HuH-7 (cell line): ENCODE data around the gene KRT75.
"Not testable (repeated sequence)": the region's sequence is repeated elsewhere in the genome, so short reads cannot be mapped to it uniquely, and the experiment has no call there.

ENCODE experiments used
- DNase-seq: peaks from one replicate; pipeline ENCODE4 v3.0.0; 2011; ENCODE audit warnings: low spot score

Gene KRT75

DNA sequence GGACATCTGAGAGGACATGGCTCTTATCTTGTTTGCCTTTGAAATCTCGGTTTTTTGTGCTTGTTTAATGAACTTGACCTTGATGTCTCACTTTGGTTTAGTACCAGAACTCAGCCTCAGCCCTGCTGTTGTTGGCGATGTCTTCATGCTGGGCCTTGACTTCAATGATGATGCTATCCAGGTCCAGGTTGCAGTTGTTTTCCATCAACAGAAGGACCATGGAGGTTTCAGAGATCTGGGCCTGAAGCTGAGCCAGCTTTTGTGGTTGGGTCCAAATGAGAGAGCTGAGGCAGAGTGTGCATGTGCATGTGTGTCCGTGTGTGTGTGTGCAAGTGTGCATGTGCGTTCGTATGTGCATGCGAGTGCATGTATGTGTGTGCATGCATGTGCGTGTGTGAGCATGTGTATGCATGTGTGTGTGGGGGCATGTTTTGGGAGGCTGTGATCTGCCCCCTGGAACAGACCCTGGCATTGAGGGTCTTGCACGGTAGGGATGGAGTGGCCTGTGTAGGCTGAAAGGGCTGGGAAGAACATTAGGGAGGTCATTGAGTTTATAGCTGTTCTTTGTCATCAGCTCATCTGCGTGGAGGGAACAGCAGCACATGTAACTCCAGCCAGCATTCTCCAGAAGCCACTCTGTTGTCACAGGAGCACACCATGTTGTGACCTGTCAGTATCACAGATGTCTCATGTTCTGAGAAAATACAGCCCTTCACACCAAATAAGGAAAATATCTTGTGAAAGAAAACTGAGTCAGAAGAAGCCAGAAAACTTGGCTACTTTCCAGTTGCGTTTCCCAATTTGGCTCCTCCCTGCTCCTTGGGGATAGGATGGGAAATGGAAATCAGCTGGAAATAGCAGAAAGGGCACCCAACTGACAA is 18.1 kb downstream of the KRT75 start:
- DNase-seq: no peak

DNA sequence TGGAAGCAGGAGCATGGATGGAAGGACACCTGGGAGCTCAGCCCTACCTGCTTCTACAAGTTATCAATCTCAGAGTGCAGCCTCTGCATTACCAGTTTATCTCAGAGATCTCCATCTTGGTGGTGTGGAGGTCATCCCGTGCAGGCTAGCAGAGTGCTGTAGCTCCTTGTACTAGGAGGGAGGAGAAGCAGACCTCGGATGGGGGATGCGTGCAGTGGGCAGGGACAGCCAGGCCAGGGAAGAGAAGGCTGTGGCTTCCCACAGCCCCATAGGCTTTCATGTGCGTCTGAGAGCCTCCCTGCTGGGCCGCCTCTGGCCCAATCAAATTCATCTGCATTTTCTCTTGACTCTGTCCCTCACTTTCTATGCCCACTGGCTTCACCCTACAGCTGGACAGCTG is 19.2 kb downstream of the KRT75 start:
- DNase-seq: no peak

DNA sequence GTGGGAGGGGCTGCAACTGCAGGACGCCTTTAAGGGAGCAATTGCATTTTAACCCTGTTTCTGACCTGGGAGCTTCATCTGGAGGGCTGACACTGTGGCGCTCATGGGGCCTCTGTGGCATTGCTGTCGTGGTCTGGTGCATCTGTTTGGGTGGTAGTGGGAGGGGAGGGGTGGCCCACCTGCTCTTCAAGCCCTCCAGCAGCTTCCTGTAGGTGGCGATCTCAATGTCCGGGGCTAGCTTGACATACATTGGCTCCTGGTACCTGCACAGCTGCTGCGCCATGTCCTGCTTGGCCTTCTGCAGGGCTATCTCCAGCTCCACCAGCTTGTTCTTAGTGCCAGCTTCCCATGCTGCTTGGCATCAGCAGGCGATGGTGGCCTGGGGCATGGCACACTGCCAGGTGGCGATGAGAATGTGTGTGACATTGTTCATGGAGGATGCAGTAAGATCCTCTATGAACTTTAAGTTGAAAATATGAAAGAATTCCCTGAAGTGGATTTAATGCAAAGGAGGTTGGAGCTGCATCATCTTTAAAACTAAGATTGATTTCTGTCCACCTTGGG is 20.3 kb downstream of the KRT75 start:
- no peak for DNase-seq

- no peak for DNase-seq
Measured at GRCh38 chr12:52413202-52413601, 21.0 kb downstream of the KRT75 start.

- no peak for DNase-seq
Measured at GRCh38 chr12:52411815-52412214, 22.4 kb downstream of the KRT75 start.

DNA sequence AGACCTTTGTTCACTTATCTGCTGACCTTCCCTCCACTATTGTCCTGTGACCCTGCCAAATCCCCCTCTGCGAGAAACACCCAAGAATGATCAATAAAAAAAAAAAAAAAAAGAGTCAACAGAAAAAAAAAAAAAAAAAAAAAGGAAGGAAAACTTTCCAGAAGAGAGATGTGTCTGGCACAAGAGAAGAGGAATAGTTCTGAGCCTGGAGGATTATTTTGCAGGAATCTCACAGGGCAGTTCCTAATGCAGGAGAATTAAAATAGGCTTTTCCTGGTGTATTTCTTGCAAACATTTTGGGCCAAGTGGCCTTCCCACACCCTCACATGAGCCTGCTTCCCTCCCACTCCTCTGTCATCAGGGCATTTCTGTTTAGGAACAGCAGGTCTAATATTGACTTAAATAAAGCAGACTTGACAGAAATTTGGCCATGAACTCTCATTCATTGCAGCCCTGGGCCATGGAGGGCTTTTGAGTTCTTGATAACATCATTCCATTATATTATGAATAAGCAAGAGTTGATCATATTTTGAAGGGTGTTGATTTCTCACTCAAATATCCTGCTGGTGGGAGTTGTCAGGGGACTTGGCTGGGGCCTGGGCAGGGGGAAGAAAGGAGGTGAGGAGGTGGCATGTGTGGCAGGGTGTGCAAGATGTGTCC is 23.5 kb downstream of the KRT75 start:
- DNase-seq: not testable (repeated sequence)

DNA sequence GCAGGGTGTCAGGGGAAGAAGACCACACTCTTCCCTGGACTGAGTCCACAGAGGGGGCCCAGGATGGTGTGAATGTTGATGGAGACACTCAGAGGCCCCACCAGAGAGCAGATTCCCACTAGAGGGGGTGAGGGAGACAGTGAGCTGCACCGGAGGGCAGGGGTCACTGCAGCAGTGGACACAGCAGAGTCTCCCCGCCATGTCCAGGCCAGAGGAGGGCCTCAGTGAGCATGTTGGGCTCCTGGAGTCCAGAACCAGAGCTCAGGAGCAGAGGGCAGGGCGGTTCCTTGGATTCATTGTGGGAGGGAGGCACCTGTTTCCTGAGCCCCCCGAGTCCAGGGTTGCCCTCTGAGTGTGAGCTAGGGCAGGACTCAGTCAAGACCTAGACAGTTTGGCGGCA is 26.3 kb downstream of the KRT75 start:
- no peak for DNase-seq

DNA sequence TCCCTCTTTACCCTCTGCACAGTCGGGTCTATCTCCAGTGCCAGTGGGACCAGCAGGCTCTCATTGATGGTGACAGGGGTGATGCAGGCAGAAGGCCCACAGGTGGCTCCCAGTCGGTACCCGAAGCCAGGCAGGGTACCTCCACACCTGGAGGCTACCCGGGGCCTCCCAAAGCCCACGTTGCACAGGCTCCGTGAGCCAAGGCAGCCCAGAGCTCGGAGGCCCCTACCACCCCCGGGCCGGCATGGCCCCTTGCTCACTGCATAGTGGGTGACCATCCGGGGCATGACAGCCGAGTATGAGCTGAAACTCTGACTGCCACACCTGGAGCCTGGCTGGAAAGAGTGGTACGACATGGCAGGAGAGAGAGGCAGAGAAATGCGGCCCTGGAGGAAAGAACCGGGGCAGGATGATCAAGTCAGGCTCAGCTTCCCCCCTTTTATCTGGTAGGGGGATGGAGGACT is 28.2 kb downstream of the KRT75 start, which contains the start of gene KRT82:
Gene KRT82 (minus strand): TSS at position 414 of the 464 bp plus-strand sequence. CDS start 58 bp downstream, at position 356.
- DNase-seq: no peak

GRCh38 chr12:52404951-52405350 is 29.2 kb downstream of the KRT75 start:
- no peak for DNase-seq

DNA sequence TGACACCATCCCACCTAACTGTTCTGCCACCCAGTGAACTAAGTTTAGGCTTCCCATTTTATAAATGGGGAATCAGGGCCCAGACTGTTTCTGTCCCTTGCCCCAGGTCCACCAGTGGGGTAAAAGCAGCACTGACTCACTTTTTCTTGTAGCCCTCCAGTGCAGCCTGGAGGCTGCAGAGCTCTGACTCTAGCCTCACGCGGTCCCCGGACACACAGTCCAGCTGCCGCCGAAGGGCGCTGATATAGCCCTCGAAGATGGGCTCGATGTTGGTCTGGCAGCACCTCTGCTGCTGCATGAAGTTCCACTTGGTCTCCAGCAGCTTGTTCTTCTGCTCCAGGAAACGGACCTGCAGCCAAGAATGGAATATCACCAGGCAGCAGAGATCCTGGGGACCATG is 30.6 kb downstream of the KRT75 start:
- DNase-seq: no peak

GRCh38 chr12:52402873-52403540 is 31.2 kb downstream of the KRT75 start:
- DNase-seq: no peak

- DNase-seq: no peak
Measured at GRCh38 chr12:52402377-52402776, 31.8 kb downstream of the KRT75 start.

GRCh38 chr12:52401926-52402325 is 32.2 kb downstream of the KRT75 start:
- no peak for DNase-seq

DNA sequence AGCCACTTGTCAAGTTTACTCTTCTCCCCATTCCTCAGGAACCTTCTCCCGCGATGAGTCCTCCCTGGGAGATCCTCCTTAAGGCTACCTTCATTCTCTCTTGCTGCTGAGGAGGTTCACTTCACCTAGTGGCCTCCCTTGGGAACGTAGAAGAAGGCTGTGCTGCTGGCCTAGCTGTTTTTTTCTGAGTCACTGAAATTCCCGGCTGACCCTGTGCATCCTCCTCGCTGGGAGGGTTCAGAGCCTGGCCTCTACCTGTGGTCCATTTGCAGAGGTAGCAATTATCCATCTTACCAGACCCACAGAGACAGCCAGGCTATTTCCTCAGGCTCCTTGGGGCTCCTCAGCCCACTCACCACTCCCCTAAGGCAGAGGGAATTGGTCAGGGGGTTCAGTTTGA is 32.6 kb downstream of the KRT75 start:
- no peak for DNase-seq

DNA sequence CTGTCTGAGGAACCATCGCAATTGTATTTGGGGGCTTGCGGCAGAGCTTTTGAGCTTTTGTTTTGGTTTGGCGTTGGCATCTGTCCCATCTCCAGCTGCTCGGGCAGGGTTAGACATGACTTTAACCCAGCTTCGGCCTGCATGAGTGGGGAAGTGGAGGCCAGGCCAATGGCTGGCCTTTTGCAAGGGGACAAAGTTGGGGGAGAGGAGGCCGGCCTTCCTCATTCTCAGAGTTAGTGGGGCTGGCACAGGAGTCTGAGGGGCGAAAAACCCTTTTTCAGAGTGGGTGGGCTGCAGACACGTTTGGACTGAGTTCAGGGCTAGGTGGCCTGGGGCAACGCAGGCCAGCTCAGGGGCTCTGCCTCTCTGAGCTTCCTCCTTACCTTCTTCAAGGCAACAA is 33.3 kb downstream of the KRT75 start:
- DNase-seq: no peak

GRCh38 chr12:52399756-52400155 is 34.4 kb downstream of the KRT75 start:
- no peak for DNase-seq

- no peak for DNase-seq
Measured at GRCh38 chr12:52398176-52398575, 36.0 kb downstream of the KRT75 start.

DNA sequence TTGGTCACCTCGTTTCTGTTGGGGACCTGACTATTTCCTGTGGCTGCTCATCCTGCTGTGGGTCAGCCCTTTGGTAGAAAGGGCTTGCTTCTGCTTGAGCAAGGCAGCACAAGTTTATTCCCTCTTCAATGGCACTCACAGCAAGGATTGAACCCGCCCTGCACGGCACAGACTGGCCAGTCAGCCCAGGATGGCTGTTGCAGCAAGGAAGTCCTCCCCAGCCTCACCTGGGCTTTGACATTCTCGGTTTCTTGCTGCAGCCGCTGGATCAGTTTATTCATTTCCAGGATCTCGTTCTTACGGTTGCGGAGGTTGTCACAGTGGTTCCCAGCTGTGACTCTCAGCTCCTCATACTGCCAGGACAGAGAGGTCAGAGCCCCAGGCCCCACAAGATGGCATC is 37.5 kb downstream of the KRT75 start:
- DNase-seq: no peak

DNA sequence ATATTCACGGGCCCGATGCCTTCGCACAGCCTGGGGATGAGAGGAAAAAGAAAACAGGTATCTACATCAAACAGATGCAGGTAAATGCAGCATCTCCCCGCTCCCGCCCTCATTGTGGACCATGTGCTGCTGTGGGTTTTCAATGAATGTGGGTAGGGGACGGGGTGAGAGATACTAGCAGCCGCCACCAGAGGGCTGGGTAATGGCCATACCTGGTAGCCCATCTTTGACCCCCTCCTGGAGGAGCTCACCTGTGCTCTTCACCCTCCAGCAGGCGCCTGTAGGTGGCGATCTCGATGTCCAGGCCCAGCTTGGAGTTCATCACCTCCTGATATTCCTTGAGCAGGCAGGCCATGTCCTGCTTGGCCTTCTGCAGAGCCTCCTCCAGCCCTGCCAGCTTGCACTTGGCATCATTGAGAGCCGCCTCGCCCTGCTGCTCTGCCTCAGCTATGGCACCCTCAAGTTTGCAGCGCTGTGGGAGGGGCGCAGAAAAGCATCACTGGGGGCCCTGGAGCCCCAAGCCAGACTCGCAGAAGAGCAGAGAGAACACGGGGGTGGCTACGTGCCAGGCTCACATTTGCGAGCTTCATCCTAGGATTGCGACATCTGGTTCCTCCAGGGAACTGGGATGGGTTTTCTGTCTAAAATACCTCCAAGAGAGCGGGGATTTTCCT is 38.3 kb downstream of the KRT75 start:
- DNase-seq: peak; percentile 62

DNA sequence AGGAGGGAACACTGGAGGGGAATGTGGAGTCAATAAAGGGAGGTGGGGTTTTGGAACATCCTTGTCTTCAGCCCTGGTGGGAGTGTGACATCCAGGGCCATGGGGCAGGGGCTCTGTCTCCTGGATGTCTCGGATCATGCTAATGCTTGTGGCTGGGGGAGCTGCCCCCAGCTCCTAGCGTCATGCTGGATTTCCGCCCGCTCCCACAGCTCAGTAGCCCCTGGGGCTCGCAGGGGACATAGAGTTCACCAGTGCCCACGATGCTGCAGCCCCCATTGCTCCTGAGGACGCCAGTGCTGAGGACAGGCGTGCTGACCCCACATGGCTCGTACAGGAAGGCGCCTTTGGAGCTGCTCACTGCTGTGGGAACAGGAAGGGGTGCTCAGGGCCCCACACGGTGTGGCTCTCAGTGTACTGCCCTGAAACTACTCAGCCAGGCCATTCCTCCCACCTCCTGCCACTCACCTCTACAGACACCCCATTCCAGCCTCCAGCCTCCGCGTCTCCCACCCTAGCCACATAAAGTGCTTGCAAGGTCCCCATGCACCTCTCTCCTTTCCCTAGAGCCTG is 39.2 kb downstream of the KRT75 start:
- no peak for DNase-seq

GRCh38 chr12:52392465-52393007 is 41.6 kb downstream of the KRT75 start:
- no peak for DNase-seq
